Gastrocnemius medialis (tissue), 4 donors: ENCODE results near the gene CPED1.

Experiments used
- CTCF ChIP-seq, 5 experiments: fragments of 450-650 bp in 3 of 5; fragments of 200-600 bp in 2 of 5; sonication (generic) in 2 of 5; IDR thresholded peaks in 4 of 5; conservative IDR thresholded peaks in 1 of 5; 1 replicate in 4 of 5; 2 replicates in 1 of 5; pipeline ENCODE4 v1.5.1; 2016 to 2019; ENCODE audit warnings: antibody characterized with exemption in 5 of 5, mild to moderate bottlenecking in 3 of 5, moderate library complexity in 3 of 5
- POLR2A ChIP-seq, 2 donors: fragments of 450-650 bp; IDR thresholded peaks; one replicate each; pipeline ENCODE4 v1.6.1; 2017; ENCODE audit warnings: antibody characterized with exemption in 2 of 2, mild to moderate bottlenecking in 2 of 2, moderate library complexity in 2 of 2

GRCh38 chr7:120964088-120964487 lies 24.4 kb upstream of the CPED1 start:
- TF ChIP-seq CTCF (IDR thresholded peaks at IDR 0.05 in 4 of 5, conservative IDR thresholded peaks at IDR 0.05 in 1 of 5) (no peak), POLR2A (IDR thresholded peaks at IDR 0.05) (no peak)
